NK-92 (cell line): Measurements from ENCODE around the gene SGTB.
"Not testable (repeated sequence)": the region's sequence is repeated elsewhere in the genome, so short reads cannot be mapped to it uniquely, and the experiment has no call there.

ENCODE experiments used
- DNase-seq: peaks from one replicate; lab custom pipeline; 2025; ENCODE audit not compliant: unreplicated experiment; lab: John Stamatoyannopoulos, UW

Gene SGTB

DNA sequence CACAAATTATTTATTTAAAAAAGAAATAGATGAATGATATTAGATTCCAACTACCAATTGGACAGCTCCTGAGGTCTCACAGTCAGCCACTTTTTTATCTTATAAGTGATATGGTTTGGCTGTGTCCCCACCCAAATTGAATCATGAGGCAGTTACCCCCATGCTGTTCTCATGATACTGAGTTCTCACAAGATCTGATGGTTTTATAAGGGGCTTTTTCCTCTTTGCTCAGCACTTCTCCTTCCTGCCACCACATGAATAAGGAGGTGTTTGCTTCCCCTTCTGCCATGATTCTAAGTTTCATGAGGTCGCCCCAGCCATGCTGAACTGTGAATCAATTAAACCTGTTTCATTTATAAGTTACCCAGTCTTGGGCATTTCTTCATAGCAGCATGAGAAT lies 13.0 kb upstream of the SGTB start:
- no peak for DNase-seq

- DNase-seq = not testable (repeated sequence)
These were observed 12.4 kb upstream of the SGTB start for GRCh38 chr5:65734196-65734775.

- not testable (repeated sequence) for DNase-seq
These were observed 10.1 kb upstream of the SGTB start for GRCh38 chr5:65732046-65732445.

- DNase-seq = no peak
These were observed 9.0 kb upstream of the SGTB start for GRCh38 chr5:65730910-65731309.

GRCh38 chr5:65728218-65728617 lies 6.3 kb upstream of the SGTB start:
- DNase-seq = no peak

DNA sequence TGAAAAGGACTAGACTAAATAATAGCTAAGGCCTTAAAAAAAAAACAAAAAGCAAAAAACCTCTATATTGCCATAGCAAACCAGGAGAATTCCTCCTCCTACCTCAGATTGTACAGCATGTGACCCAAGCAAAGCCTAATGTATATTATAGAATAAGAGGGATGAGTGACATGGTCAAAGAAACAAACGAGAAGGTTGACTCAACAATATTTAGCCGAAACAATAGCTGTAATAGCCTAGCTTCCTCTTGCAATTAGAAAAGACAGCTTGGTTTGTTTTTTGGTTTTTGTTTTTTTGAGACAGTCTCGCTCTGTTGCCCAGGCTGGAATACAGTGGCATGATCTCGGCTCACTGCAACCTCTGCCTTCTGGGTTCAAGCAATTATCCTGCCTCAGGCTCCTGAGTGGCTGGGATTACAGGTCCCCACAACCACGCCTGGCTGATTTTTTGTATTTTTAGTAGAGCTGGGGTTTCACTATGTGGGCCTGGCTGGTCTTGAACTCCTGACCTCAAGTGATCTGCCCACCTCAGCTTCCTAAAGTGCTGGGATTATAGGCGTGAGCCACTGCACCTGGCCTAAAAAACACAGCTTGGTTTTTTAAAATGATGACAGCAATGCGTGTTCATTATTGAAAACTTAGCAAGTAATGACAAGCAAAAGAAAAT lies 5.7 kb upstream of the SGTB start:
- no peak for DNase-seq

DNA sequence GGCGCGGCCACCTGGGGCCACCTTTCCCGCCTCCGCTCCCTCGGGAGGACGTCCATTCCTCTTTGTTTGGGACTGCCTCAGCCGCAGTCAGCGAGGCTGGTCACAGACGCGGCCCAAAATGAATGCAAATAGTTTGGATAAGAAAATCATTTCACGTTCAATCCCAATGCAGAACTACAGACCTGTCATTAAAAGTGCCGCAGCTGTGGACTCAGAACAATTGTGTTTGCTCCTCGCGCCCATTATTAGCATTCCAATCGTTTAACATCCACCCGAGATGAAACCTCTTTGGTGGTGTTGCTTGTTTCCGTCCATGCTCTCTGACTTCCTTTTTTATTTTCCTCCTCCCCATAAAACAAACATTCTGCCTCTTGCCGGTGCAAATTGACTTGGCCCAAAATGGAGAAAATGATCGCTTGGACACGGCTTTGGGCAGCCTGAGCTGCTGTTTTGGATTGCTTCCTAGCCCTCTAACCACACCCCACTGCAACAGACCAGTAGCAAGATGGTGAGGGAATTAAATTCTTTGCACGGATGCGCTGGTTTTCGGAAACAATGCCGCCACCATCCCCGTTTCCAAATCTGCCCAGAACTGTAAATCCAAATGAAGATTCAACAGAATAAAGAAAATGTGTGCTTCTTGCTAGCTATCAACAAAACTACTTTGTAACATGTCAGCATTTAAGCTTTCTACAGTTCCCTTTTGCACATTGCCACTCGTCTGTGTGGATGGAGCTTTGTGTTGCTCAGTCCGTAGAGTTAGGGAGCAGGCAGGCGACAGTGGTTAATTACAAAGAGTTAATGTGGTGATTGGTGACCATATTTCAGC lies 880 bp upstream of the SGTB start:
- no peak for DNase-seq

DNA sequence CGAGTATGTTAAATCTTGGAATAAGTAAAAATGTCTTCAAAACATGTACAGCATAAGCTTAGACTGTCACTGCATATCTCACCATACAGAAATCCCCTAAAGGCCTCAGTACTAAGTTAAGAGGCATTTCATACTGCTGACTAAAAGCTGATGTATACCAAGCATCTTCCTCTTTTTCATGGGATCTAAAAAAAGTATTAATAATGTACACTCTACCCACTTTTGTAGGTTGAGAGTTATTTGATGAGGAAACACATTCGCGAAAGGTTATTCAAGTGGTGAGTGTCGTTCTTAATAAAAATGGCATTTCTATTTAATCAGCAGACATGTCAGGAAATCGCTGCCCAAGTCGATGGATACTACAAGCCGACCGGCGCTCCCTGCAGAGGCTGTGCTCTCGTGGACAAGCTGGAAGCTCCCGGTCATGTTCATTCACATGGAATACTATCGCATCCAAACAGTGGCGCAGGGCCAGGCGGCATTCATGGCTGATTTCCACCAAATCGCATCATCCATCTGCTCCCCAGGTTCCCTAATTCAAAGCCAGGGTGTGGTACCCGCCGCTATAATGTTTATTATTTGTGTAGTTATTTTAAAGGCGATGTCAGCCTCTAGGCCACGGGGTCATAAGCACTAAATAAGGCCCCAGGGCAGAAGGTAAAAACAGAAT lies 724 bp downstream of the SGTB start:
- DNase-seq = no peak

DNA sequence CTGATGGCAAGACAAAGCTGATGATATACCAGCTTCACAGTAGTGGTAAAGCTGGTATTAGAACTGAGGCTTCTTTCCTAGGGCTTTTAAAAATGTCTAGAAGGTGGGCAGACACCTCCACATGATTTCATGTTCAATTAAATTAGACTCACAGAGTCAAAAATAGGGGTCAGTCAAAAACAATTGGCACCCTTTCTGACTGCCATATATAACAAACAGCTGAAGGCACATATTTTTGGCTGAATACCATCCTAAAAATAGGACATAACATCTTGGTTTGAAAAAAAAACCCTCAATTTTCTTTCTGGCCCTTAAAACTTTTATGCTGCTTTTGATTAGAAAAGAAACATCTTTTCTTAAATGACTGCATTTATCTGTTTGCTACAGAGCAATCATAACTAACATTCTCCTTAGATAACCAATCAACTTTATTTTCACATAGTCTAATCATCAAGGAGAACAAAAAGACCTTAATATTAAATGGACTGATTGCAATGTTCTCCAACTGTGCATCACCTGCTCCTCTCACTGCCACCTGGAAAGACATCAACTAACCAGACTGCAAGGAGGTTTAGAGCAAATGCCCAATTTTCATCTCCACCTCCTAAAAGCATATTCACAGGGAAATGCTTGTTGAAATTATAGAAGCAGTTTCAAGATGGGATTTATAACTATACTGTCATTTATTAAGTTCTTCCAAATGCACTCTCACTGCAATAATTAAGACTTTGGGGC lies 3.2 kb downstream of the SGTB start:
- no peak for DNase-seq

DNA sequence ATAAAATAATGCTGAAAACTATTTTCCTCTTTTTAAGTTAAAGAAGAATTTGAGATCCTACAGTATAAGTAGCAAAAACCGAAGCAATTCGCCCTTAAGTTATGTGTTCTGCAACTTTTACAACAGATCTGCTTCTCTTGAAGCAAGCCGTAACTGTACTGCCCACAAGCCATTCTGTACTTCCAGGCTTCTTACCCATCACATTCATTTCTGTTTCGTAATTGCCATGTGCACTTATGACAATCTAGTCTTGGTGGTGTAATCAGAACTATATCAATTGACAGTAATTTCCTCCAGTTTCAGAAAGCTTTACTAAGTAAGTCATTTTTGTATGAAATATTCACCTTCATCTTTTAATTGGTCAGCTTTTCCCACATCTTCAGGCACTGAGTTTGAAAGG lies 13.8 kb downstream of the SGTB start:
- no peak for DNase-seq

GRCh38 chr5:65707663-65708062 lies 14.2 kb downstream of the SGTB start:
- no peak for DNase-seq

- DNase-seq = no peak
These were observed 17.2 kb downstream of the SGTB start for GRCh38 chr5:65704621-65705239.

- DNase-seq = no peak
These were observed 19.9 kb downstream of the SGTB start for GRCh38 chr5:65702036-65702435.

GRCh38 chr5:65699338-65699737 lies 22.6 kb downstream of the SGTB start:
- no peak for DNase-seq

- DNase-seq = no peak
These were observed 25.0 kb downstream of the SGTB start for GRCh38 chr5:65696892-65697291.

GRCh38 chr5:65695896-65696295 lies 26.0 kb downstream of the SGTB start:
- no peak for DNase-seq

DNA sequence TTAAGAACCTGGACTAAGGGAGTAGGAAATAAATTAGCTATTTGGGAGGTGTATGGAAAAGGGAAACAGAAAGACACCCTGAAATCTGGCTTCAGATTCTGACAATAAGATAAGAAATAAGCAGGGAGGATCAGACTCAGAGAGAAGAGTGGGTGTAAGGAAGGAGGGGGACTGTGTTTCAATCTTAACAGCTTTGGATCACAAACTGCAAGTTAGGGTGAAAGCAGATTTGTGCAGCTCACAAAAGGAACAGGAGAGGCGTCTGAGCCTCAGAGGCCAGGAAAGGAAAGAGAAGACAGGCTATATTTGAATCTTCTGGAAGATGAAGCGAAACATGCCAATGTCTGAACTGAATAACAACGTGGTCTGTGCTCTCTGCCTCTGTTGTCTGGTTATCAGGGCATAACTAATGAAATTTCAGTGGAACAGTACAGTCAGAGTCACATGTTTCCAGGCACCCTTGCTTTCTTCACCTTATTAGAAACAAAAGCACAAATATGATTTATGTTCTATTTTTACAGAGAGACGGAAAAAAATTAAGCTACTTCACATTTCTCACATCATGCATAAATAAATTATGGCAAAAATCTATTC lies 26.6 kb downstream of the SGTB start:
- DNase-seq = no peak

DNA sequence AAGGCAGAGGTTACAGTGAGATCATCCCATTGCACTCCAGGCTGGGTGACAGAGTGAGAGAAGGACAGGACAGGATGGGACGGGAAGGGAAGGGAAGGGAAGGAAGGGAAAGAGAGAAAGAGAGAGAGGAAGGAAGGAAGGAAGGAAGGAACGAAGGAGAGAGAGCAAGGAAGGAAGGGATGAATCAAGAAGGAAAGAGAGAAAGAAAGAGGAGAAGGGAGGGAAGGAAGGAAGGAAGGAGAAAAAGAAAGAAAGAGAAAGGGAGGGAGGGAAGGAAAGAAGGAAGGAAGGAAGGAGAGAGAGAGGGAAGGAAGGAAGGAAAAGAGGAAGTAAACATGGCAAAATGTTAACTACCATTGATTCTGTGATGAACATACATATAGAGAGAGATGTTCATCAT lies 28.8 kb downstream of the SGTB start:
- DNase-seq = no peak

- DNase-seq = no peak
These were observed 39.8 kb downstream of the SGTB start for GRCh38 chr5:65682148-65682547.

- DNase-seq = not testable (repeated sequence)
These were observed 45.9 kb downstream of the SGTB start for GRCh38 chr5:65676056-65676455.
